CD4-positive, alpha-beta T cell treated with Interleukin-4 for 1 hour (primary cell): ENCODE data around the gene PDE1C.
A peak's percentile ranks its signal among the peaks of the same experiment; 100 is the strongest.

ENCODE experiments used
- DNase-seq, 2 donors: peaks; one replicate each; pipeline ENCODE4 v3.0.0-alpha.2; 2020 to 2022

The PDE1C gene

GRCh38 chr7:31819031-31819430 lies 251.2 kb downstream of the PDE1C start:
- DNase-seq: no peak

GRCh38 chr7:31816810-31817209 lies 253.4 kb downstream of the PDE1C start:
- no peak for DNase-seq

- DNase-seq: no peak
Observed at GRCh38 chr7:31815796-31816195, 254.4 kb downstream of the PDE1C start.

- DNase-seq: no peak
Observed at GRCh38 chr7:31814187-31814586, 256.0 kb downstream of the PDE1C start.

- DNase-seq: peak; percentile 10 to 49
Observed at GRCh38 chr7:31811650-31812461, 258.4 kb downstream of the PDE1C start.

GRCh38 chr7:31805209-31805818 lies 264.9 kb downstream of the PDE1C start:
- DNase-seq: no peak

GRCh38 chr7:31796375-31796774 lies 273.8 kb downstream of the PDE1C start:
- no peak for DNase-seq

GRCh38 chr7:31794851-31795344 lies 275.3 kb downstream of the PDE1C start:
- DNase-seq: no peak

GRCh38 chr7:31791881-31792280 lies 278.3 kb downstream of the PDE1C start:
- DNase-seq: no peak

- no peak for DNase-seq
Observed at GRCh38 chr7:31788883-31789680, 281.1 kb downstream of the PDE1C start.

- DNase-seq: no peak
Observed at GRCh38 chr7:31788445-31788844, 281.8 kb downstream of the PDE1C start.

- DNase-seq: no peak
Observed at GRCh38 chr7:31786326-31786725, 283.9 kb downstream of the PDE1C start.

GRCh38 chr7:31785101-31785500 lies 285.1 kb downstream of the PDE1C start:
- DNase-seq: no peak

- DNase-seq: no peak
Observed at GRCh38 chr7:31783221-31783620, 287.0 kb downstream of the PDE1C start.

- DNase-seq: peak in 1 of 2 donors; percentile 5
Observed at GRCh38 chr7:31782411-31782991, 287.7 kb downstream of the PDE1C start.

GRCh38 chr7:31778296-31778695 lies 291.9 kb downstream of the PDE1C start:
- no peak for DNase-seq

GRCh38 chr7:31776616-31777015 lies 293.6 kb downstream of the PDE1C start:
- DNase-seq: no peak

GRCh38 chr7:31775556-31775955 lies 294.7 kb downstream of the PDE1C start:
- DNase-seq: no peak

- no peak for DNase-seq
Observed at GRCh38 chr7:31772211-31772610, 298.0 kb downstream of the PDE1C start.

GRCh38 chr7:31767686-31768358 lies 302.4 kb downstream of the PDE1C start:
- no peak for DNase-seq

GRCh38 chr7:31764462-31764861 lies 305.7 kb downstream of the PDE1C start:
- DNase-seq: no peak

- DNase-seq: no peak
Observed at GRCh38 chr7:31763548-31763947, 306.7 kb downstream of the PDE1C start.

- DNase-seq: no peak
Observed at GRCh38 chr7:31761646-31762045, 308.6 kb downstream of the PDE1C start.
